GM23338 (cell line): ENCODE data around the gene FAF1. TPM values are rescaled to one million over a fixed set of nuclear protein-coding genes. Genes with fewer than 3 reads are reported as not detected.

Experiments used
- ATAC-seq: fragments of 200-7000 bp; cut with Tn5 transposase; 3 replicates; pipeline ENCODE4 v1.9.1; 2020
- DNase-seq: peaks from one replicate; pipeline ENCODE4 v3.0.0-alpha.2; 2015; ENCODE audit warnings: low spot score
- H2AFZ ChIP-seq: fragments of 200-600 bp; sonication (generic); 2 replicates; pipeline ENCODE4 v1.8.0; 2016; ENCODE audit warnings: antibody characterized with exemption, mild to moderate bottlenecking, moderate library complexity
- H3F3A ChIP-seq: fragments of 200-600 bp; sonication (generic); replicated peaks from 2 replicates; pipeline ENCODE4 v1.8.0; 2017; ENCODE audit warnings: antibody characterized with exemption, mixed run types, low read depth
- H3K27ac ChIP-seq: fragments of 200-600 bp; sonication (generic); 2 replicates; pipeline ENCODE4 v1.6.1; 2016; ENCODE audit warnings: low read depth
- H3K27me3 ChIP-seq: fragments of 200-600 bp; sonication (generic); 2 replicates; pipeline ENCODE4 v1.8.0; 2016; ENCODE audit warnings: mild to moderate bottlenecking, mixed run types, moderate library complexity; ENCODE audit not compliant: insufficient read depth
- H3K36me3 ChIP-seq: fragments of 200-600 bp; sonication (generic); 2 replicates; pipeline ENCODE4 v1.8.0; 2016; ENCODE audit warnings: mild to moderate bottlenecking; ENCODE audit not compliant: insufficient read depth
- H3K4me1 ChIP-seq: fragments of 200-600 bp; sonication (generic); 2 replicates; pipeline ENCODE4 v1.8.0; 2016; ENCODE audit warnings: mild to moderate bottlenecking, moderate library complexity; ENCODE audit not compliant: insufficient read depth
- H3K4me2 ChIP-seq: fragments of 200-600 bp; sonication (generic); 2 replicates; pipeline ENCODE4 v1.7.1; 2017; ENCODE audit warnings: mixed run types
- H3K4me3 ChIP-seq: fragments of 200-600 bp; sonication (generic); 2 replicates; pipeline ENCODE4 v1.6.1; 2016; ENCODE audit warnings: mixed run types
- H3K79me2 ChIP-seq: fragments of 200-600 bp; sonication (generic); replicated peaks from 2 replicates; pipeline ENCODE4 v1.8.0; 2017; ENCODE audit warnings: mild to moderate bottlenecking; ENCODE audit not compliant: insufficient read depth
- H3K9me2 ChIP-seq: fragments of 200-600 bp; sonication (generic); 2 replicates; pipeline ENCODE4 v1.8.0; 2017; ENCODE audit not compliant: insufficient read depth
- H4K20me1 ChIP-seq: fragments of 200-600 bp; sonication (generic); replicated peaks from 2 replicates; pipeline ENCODE4 v1.8.0; 2017; ENCODE audit warnings: mild to moderate bottlenecking; ENCODE audit not compliant: insufficient read depth
- H3K27ac Mint-ChIP-seq: 2 replicates; pipeline ENCODE4 v1.8.0; 2020; ENCODE audit warnings: inconsistent platforms, mild to moderate bottlenecking, moderate library complexity, mixed read lengths
- H3K27me3 Mint-ChIP-seq: 3 replicates; pipeline ENCODE4 v1.8.0; 2022; ENCODE audit warnings: low read depth, mild to moderate bottlenecking, moderate library complexity, mixed read lengths, inconsistent platforms; ENCODE audit not compliant: insufficient read depth, poor library complexity
- H3K36me3 Mint-ChIP-seq: 3 replicates; pipeline ENCODE4 v1.8.0; 2021; ENCODE audit warnings: low read depth, mild to moderate bottlenecking, inconsistent platforms, moderate library complexity, mixed read lengths
- H3K4me1 Mint-ChIP-seq: 3 replicates; pipeline ENCODE4 v1.8.0; 2020; ENCODE audit warnings: mild to moderate bottlenecking, inconsistent platforms, mixed read lengths
- H3K4me3 Mint-ChIP-seq: 3 replicates; pipeline ENCODE4 v1.8.0; 2021; ENCODE audit warnings: moderate library complexity, mild to moderate bottlenecking, inconsistent platforms, mixed read lengths
- H3K9me3 Mint-ChIP-seq: 3 replicates; pipeline ENCODE4 v1.8.0; 2020; ENCODE audit warnings: moderate library complexity, mild to moderate bottlenecking, inconsistent platforms, mixed read lengths
- CREB1 ChIP-seq: fragments of 250-450 bp; sonication (Bioruptor Pico); IDR thresholded peaks from 2 replicates; pipeline ENCODE4 v1.5.0; 2020; ENCODE audit warnings: low read depth, mild to moderate bottlenecking, moderate library complexity
- CTCF ChIP-seq, 2 experiments: fragments of 200-600 bp in 1 of 2; sonication (generic) in 1 of 2; conservative IDR thresholded peaks; 2 replicates each; pipeline versions ENCODE4 v1.5.1 to v1.6.1; 2016 to 2017; ENCODE audit warnings: antibody characterized with exemption in 2 of 2, low read depth in 2 of 2, mild to moderate bottlenecking in 2 of 2, moderate library complexity in 1 of 2
- EZH2 ChIP-seq: fragments of 200-600 bp; sonication (generic); IDR thresholded peaks from one replicate; pipeline ENCODE4 v1.8.0; 2017; ENCODE audit warnings: antibody characterized with exemption, mild to moderate bottlenecking, low read depth; ENCODE audit not compliant: unreplicated experiment
- EZH2phosphoT487 ChIP-seq: fragments of 200-600 bp; sonication (generic); IDR thresholded peaks from one replicate; pipeline ENCODE4 v1.8.1; 2018; ENCODE audit warnings: antibody characterized with exemption; ENCODE audit not compliant: unreplicated experiment
- JUNB ChIP-seq: IDR thresholded peaks from one replicate; pipeline ENCODE4 v1.6.1; 2016; ENCODE audit warnings: antibody characterized with exemption; ENCODE audit not compliant: unreplicated experiment
- NANOG ChIP-seq: IDR thresholded peaks from 2 replicates; pipeline ENCODE4 v1.6.1; 2016; ENCODE audit warnings: antibody characterized with exemption, borderline replicate concordance
- POLR2AphosphoS5 ChIP-seq: IDR thresholded peaks from 2 replicates; pipeline ENCODE4 v1.6.1; 2016; ENCODE audit warnings: antibody characterized with exemption, low read depth
- REST ChIP-seq: IDR thresholded peaks from one replicate; pipeline ENCODE4 v1.6.1; 2018; ENCODE audit warnings: antibody characterized with exemption; ENCODE audit not compliant: unreplicated experiment
- STAT1 ChIP-seq: IDR thresholded peaks from one replicate; pipeline ENCODE4 v1.6.1; 2016; ENCODE audit warnings: antibody characterized with exemption; ENCODE audit not compliant: unreplicated experiment
- polyA plus RNA-seq: library from polyadenylated mRNA; unstranded; fragments of >200 nt; fragmentation: Nextera tagmentation; extraction: Ambion mirVana; gene quantifications from 2 replicates; pipeline ENCODE4 v1.2.1, GENCODE V29; 2016
- total RNA-seq: library from RNA; depleted of rRNA; stranded (reverse); fragments of >200 nt; shearing (Covaris generic); gene quantifications from 2 replicates; pipeline ENCODE4 v1.2.3, GENCODE V29; 2014

The FAF1 gene
- total and polyA plus RNA-seq, 2 experiments from 2014 or later: 24.1 to 53.2 TPM

- TF ChIP-seq CREB1 (CRISPR knock-in tag): no peak
- no peak for TF ChIP-seq CTCF (conservative IDR thresholded peaks at IDR 0.05; ENCODE audit: low read depth in 2 of 2)
- no peak for TF ChIP-seq EZH2phosphoT487
- no peak for TF ChIP-seq JUNB
- TF ChIP-seq NANOG: no peak
- TF ChIP-seq STAT1: no peak
- DNase-seq: no peak
- no peak overlapping the region for H3K4me3 Mint-ChIP-seq
- H3K9me3 Mint-ChIP-seq: peaks cover 9% of the 10 kb centered on the region
- H3K27ac ChIP-seq: no peak overlapping the region
- H2AFZ ChIP-seq: no peak overlapping the region
- H3K4me1 ChIP-seq: no peaks in the 10 kb centered on the region
- no peaks in the 10 kb centered on the region for H3K4me1 Mint-ChIP-seq
- ATAC-seq: no peak
- no peaks in the 10 kb centered on the region for H3K27me3 ChIP-seq
- H3K36me3 Mint-ChIP-seq: peaks cover 6% of the 10 kb centered on the region; the same call in 2 of the 3 replicates
- H4K20me1 ChIP-seq: peaks cover 3% of the 10 kb centered on the region; the same call in 1 of the 2 replicates
- no peaks in the 10 kb centered on the region for H3F3A ChIP-seq
- no peak overlapping the region for H3K27ac Mint-ChIP-seq
- peaks cover 29% of the 10 kb centered on the region for H3K79me2 ChIP-seq
- peaks cover 6% of the 10 kb centered on the region for H3K27me3 Mint-ChIP-seq
- no peaks in the 10 kb centered on the region for H3K36me3 ChIP-seq
- H3K4me3 ChIP-seq: no peak overlapping the region
- no peak overlapping the region for H3K4me2 ChIP-seq
- H3K9me2 ChIP-seq: no peaks in the 10 kb centered on the region
Measured at GRCh38 chr1:50901872-50902271, 58.2 kb downstream of the FAF1 start.

- Mint-ChIP-seq H3K4me3 (no peak overlapping the region), H3K27ac (no peak overlapping the region), H3K36me3 (peaks cover 8% of the 10 kb centered on the region; the same call in 2 of the 3 replicates), H3K27me3 (no peaks in the 10 kb centered on the region), H3K9me3 (peaks cover under 1% of the 10 kb centered on the region; the same call in 1 of the 3 replicates), H3K4me1 (no peaks in the 10 kb centered on the region)
- Histone ChIP-seq H3K27ac (no peak overlapping the region), H3K4me3 (no peak overlapping the region), H3K79me2 (peaks cover 60% of the 10 kb centered on the region), H3K4me2 (no peak overlapping the region), H2AFZ (no peak overlapping the region), H4K20me1 (peaks cover 3% of the 10 kb centered on the region; the same call in 1 of the 2 replicates), H3K9me2 (no peaks in the 10 kb centered on the region), H3F3A (no peaks in the 10 kb centered on the region), H3K27me3 (no peaks in the 10 kb centered on the region), H3K4me1 (no peaks in the 10 kb centered on the region), H3K36me3 (no peaks in the 10 kb centered on the region)
- no peak for TF ChIP-seq NANOG
- TF ChIP-seq REST: no peak
- TF ChIP-seq CTCF (conservative IDR thresholded peaks at IDR 0.05; ENCODE audit: low read depth in 2 of 2): no peak
- no peak for TF ChIP-seq STAT1
- no peak for TF ChIP-seq JUNB
- TF ChIP-seq EZH2: no peak
- TF ChIP-seq POLR2AphosphoS5: no peak
- DNase-seq (no peak), ATAC-seq (no peak)
Measured at GRCh38 chr1:50898773-50899172, 61.3 kb downstream of the FAF1 start.
